NCI-H2227 (cell line): ENCODE measurements around the gene PPFIBP2.

Source experiments
- DNase-seq: peaks from one replicate; lab custom pipeline; 2025; ENCODE audit not compliant: unreplicated experiment; lab: John Stamatoyannopoulos, UW

Gene PPFIBP2

DNA sequence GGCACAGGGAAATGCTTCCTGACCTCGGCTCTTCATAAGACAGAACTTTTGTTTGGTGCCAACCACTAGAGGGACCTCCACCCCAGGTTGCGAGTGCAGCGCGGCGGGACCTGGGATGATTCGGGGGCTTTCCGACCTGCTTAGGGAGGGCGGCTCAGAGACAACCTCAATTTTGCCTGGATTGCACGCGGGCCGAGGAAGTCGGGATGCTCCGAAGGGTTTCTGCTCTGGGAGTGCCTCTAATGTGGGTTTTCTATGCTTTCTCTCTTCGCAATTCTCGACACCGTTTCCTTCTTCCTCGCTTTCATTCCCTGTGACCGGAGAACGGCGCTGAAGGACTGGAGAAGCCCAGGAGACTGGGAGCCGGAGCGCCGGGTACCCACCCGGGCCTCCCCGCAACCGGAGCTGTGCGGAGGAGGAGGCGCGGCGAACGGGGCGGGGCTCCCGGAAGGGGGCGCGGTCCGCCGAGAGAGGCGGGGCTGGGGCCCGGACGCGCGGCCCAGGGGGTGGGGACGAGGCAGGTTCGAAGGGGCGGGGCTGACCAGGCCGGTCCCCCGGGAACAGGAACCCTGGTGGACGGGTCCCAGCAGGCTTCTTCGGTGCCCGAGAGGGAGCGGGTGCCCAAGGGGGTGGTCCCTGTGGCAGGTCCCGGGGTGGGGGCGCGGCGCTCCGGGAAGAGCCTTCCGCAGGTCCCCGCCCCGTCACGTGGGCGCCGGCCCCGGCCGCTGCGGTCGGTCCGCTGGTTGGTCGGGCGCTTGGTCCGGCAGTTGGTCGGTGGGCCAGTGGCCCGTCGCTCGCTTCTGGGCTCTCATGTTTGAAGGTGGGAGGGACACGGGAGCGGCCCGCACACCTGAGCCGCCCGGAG is at the start of gene PPFIBP2:
PPFIBP2 (plus strand) TSS at position 766 of the 865 bp plus-strand sequence. CDS start 35,477 bp downstream, outside the sequence.
- peak; percentile 81 for DNase-seq

DNA sequence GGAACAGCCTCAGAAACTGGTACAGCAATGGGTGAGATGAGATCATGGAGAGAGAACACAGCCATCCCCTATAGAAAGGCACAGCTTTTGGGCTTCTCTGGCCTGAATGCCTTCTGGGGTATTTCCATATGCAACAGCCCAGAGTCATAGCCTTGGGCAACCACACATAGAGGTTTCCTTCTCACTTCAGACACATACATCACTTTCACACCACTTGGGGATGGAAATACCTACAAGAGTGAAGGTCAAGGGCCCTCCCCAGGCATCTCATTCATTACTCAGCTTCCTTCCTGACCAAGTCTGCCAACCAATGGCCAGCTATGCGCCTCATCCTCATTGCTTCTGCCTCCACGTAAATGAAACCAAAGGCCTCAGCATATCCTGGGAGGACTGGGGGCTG is 46.1 kb upstream of the PPFIBP2 start:
- DNase-seq = no peak

GRCh38 chr11:7469351-7469865 is 44.4 kb upstream of the PPFIBP2 start:
- DNase-seq = no peak

DNA sequence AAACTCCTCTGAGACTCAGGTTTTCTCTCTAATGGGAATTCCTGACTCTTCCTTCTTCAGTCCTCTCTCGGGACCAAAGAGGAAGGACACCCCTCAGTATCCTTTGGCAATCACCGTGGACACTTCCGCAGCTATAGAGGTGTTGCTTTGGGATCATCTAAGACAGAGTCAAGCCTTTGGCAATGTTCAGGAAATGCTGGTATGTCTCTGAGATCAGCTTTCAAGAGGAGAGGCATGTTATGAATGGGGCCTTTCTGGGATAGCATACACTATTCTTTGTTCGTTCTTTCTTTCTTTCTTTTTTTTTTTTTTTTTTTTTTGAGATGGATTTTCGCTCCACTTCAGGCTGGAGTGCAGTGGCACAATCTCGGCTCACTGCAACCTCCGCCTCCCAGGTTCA is 42.7 kb upstream of the PPFIBP2 start:
- DNase-seq = no peak

- DNase-seq = no peak
Observed at GRCh38 chr11:7473717-7474116, 40.1 kb upstream of the PPFIBP2 start.

DNA sequence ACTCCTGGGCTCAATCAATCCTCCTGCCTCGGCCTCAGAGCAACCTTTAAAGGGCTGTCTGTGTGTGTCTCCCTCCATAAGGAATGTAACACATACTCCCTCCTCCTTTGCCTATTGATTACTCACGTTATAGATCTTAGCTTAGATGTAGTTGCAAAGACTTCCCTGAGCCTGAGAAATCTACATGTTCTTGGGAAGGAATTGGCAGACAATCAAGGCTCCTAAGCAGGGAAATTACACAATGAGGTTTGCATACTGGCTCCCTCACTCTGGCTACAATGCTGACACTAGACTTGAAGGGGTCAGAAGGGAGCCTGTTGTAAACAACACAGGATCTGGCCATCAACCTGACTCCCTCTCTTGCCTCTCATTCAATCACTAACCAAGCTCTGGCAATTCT is 33.7 kb upstream of the PPFIBP2 start:
- DNase-seq = no peak

DNA sequence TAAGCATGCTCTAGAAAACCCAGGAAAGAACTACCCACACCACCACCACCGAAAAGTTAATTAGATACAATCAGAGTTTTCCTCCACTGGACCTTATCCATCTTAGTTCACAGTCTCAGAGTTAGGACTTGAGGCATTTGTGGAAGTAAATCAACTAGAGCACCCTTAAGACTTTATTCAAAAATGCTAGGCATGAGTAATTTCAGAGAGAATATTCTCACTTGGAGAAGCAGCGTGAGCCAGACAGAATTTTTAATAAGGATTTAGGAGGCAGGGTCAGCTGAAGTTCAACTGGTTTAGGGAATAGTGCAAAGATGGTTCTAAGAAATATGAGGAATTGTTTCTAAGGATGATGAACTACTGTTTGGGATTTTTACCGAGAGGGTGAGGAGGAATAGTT is 29.7 kb upstream of the PPFIBP2 start:
- no peak for DNase-seq

DNA sequence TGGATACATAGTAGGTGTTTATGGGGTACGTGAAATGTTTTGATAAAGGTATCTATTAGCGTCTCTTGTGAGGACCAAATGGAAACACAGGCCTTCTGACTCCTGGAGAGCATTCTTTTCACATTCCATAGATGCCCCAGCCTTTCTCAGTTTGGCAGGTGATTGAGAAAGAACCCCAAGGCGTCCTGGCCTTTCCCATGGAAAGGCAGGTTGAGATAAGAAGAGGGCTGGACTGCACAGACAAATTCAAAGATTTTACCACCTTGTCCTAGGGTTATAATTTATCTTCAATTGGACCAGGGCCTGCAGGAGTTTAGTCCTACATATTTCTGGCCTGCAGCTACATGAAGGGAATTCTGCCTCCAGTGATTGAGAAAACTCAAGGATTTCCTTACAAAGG is 29.2 kb upstream of the PPFIBP2 start:
- no peak for DNase-seq

DNA sequence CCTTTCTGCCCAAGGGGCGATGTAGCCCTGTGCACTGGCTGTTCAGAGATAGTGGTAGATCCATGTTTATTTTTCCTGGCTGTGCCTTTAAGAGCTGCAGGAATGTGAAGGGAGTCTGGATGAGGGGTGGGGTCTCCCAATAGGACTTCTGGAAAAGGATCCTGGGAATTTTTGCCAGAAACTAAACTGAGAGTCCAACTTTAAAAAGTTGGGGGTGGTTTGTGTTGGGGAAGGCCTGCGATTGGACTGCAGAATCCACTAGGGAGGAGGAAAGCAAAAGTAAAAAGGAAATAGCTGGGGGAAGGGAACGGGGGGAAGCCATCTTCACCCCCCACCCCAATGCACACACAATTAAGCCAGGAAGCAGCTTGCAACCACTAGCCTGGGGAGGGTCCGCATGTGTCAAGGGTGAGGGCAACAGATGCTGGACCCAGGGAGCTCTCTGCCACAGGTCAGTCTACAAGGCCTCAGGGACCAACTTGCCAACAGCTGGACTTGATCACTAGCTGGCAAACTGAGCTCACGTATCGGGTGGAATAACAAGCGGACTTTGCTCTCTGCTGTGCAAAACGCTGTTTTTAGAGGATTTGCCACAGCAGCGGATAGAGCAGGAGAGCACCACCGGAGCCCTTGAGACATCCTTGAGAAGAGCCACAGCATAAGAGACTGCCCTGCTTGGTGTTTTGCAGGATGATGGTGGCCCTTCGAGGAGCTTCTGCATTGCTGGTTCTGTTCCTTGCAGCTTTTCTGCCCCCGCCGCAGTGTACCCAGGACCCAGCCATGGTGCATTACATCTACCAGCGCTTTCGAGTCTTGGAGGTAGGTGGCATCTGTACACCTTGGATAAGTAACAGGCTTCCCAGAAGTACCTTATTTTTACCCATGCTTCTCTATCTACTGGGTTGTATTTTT is 28.4 kb upstream of the PPFIBP2 start, which contains the start of gene OLFML1:
OLFML1 (plus strand) TSS at position 321 of the 912 bp plus-strand sequence; CDS start at position 691, 370 bp downstream.
- no peak for DNase-seq

DNA sequence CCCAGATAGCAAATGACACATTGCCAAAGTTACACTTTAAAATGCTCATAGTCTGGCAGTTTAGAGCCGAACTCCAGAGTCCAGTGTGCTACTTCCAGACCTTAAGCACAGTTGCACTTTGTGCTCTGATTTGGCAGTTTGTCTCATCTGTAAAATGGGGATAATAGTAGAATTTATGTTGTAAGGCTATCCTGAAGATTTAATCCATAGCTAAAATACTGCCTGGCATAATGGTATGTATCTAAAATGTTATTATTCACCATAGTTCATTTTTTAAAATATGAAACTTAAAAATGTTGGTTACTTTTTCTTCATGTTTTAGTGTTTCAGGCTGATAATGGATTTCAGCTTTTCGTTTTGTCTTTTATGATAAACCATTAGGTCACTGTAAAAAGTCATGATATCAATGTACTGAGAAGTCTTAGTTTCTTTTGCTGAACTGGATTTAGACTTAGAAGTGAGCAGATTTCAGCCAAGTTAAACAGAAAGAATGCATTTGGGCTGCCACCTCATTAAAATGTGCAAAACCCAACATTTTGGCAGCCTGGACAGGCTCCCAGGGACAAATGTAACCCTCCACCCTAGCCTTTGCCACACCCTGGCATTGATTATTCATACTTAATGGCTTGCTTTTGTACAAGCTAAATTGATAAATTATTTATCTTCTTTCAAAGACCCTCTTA is 27.6 kb upstream of the PPFIBP2 start:
- DNase-seq = no peak

GRCh38 chr11:7486781-7487140 is 27.0 kb upstream of the PPFIBP2 start:
- DNase-seq = no peak

DNA sequence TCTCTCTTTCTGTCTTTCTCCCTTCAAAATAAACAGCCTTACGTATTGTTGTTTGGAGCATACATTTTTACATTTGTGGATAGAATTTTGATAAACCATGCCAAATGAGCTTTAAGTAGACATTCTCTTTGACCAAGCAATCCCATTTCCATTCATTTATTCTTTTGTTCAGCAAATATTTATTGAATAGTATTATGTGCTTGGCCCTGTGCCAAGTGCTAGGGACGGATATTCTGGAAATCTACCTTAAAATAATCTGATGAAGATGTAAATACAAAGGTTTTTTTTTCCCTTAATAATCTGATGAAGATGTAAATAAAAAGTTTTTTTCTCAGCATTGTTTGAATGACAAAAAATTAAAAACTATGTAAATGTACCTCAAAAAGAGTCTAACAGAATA is 26.4 kb upstream of the PPFIBP2 start:
- no peak for DNase-seq

- DNase-seq = no peak
Observed at GRCh38 chr11:7488681-7489080, 25.1 kb upstream of the PPFIBP2 start.

GRCh38 chr11:7489376-7489775 is 24.4 kb upstream of the PPFIBP2 start:
- no peak for DNase-seq

DNA sequence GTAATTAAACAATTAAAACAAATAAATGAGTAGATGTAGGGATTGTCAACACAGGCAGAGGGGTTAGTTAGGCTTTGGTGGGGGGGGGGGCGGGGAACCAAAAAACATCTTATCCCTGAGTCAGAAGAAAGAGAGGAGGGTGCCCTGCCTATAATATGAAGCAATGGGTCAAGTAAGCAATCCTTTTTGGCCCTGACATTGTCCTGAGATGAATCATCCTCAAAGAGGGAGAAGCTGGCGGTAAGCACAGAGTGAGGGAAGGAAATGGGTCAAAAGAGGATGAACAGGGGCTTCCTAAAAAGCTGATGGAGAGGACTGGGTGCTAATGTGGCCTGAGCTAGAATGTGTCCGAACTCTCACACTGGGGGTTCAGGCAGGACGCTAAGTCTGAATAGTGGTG is 23.7 kb upstream of the PPFIBP2 start:
- DNase-seq = no peak

- no peak for DNase-seq
Observed at GRCh38 chr11:7490535-7490934, 23.3 kb upstream of the PPFIBP2 start.

GRCh38 chr11:7492253-7492652 is 21.5 kb upstream of the PPFIBP2 start:
- no peak for DNase-seq

GRCh38 chr11:7493670-7494069 is 20.1 kb upstream of the PPFIBP2 start:
- DNase-seq = no peak

- no peak for DNase-seq
Observed at GRCh38 chr11:7494086-7494745, 19.6 kb upstream of the PPFIBP2 start.

DNA sequence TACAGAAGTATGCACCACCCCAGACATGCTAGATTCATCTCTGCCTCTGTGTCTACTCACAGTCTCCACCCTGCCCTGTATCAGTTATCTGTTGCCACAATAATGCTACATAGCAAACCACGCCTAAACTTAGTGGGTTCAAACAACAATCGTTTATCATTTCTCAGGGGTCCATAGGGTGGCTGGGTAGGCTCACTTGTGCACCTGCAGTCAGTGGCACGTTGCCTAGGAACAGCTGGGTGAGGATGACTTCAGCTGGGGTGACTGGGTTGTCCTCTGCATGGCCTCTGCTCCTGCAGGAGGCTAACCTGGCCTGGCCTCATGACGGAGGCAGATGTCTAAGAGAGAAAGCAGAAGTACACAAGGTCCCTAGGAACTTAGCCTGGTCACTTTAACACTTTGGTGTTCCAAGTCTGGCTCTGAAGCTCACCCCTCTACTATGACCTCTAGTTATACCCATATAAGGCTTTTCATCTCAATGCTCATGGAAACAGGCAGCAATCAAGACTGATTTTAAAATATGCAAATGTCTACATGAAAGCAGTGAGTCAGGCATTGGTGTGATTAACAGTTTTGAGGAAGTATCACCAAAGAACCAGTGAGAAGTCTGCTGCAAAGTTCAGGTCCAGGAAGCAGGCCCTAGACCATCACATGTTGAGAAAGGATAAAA is 17.8 kb upstream of the PPFIBP2 start:
- no peak for DNase-seq
